ENCODE results near the gene CDKN1C.

The CDKN1C gene

DNA sequence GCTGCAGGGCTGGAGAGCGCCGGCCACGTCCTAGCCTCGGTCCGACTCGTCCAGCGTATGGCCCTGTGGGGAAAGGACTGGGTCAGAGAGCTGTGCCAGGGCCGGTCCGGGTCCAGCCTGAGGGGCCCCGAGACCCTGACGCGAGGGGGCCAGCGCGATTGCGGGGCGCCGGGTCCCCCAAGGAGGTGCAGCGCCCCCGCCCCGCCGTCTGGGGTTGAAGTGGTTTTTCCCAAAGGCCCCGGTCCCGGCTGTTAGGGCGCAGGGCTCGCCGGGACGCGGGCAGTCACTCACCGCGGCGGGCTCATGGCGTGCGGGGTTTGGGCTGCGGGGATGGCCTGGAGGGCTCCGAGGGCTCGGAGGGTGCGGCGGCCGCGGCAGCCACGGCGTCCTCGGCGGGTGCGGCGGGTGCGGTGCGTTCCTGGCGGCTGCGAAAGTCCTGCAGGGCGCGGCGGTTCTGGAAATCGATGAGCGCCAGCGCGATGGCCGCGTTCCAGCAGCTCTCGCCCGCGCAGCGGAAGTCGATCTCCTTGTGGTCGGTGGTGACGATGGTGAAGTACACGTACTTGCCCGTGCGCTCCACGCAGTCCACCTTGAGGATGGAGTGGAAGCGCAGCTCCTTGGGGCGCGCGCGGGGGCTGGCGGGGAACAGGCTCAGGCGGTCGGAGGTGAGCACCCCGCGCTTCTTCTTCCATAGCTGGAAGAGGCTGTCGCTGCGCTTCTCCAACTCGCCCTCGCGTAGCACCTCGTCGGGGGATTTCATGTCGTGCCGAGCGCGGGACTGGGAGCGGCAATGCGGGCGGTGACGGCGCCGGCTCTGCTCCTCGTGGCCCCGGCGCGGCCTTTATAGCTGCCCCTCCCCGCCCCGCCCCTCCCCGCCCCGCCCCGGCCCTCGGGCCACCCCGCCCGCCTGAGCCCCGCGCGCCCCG, 43.3 kb upstream of the CDKN1C start, which contains the start of gene PHLDA2:
Gene PHLDA2 (minus strand): TSS at position 816 of the 926 bp plus-strand sequence. CDS start 56 bp downstream, at position 760.
- Histone ChIP-seq H3K4me3 (ENCODE audit: low read depth, low read length) (peak within 1 kb of the TSS; percentile 87), H3K36me3 (replicated peaks) (no peaks in the 10 kb centered on the region), H3K27me3 (replicated peaks) (no peaks in the 10 kb centered on the region), H3K27ac (peak within 1 kb of the TSS; percentile 91)
- in situ Hi-C loops (cut with HindIII; ENCODE audit: low pct_ligation_motif_present, low sequenced_read_pairs) = no loop called here
- peak; percentile 59 for DNase-seq
- TF ChIP-seq, protein P1, sequence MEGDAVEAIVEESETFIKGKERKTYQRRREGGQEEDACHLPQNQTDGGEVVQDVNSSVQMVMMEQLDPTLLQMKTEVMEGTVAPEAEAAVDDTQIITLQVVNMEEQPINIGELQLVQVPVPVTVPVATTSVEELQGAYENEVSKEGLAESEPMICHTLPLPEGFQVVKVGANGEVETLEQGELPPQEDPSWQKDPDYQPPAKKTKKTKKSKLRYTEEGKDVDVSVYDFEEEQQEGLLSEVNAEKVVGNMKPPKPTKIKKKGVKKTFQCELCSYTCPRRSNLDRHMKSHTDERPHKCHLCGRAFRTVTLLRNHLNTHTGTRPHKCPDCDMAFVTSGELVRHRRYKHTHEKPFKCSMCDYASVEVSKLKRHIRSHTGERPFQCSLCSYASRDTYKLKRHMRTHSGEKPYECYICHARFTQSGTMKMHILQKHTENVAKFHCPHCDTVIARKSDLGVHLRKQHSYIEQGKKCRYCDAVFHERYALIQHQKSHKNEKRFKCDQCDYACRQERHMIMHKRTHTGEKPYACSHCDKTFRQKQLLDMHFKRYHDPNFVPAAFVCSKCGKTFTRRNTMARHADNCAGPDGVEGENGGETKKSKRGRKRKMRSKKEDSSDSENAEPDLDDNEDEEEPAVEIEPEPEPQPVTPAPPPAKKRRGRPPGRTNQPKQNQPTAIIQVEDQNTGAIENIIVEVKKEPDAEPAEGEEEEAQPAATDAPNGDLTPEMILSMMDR (IDR thresholded peaks at IDR 0.05; ENCODE audit: low read depth, low read length, missing control alignments) = no peak

DNA sequence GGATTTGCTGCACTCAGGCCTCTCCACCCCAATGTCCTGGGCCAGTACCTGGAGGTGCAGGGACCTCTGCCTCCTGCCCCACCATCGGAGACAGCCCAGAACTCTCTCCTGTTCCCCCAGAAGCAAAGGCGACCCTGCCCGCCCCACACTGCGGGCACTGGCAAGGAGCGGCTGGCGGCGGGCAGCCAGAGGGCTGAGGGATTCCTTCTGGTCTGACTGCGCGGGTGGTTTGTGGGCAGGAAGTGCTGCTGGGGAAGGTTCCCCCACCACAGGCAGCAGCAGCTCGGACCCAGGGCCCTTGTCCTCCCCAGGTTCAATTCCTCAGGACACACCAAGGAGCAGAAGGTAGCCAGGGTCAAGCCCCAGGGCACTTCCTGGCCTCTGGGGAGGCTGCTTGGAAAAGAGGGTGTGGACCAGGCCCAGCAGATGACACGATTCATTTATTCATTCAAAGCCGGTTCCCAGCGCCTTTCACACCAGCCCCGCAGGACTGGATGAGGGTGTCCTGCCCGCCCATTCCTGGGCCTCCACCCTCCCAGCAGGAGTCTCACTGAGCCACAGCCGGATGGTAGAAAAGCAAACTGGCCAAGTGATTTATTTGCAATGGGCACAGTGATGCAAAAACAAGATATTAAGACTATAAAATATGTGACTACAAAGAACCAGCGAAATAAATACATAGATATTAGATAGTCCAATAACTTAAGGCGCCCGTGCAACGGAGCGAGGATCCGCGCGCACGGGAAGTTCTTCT, 42.5 kb upstream of the CDKN1C start:
- DNase-seq = no peak
- Histone ChIP-seq H3K27ac (peak overlapping the region; percentile 91), H3K36me3 (replicated peaks) (no peaks in the 10 kb centered on the region), H3K4me3 (ENCODE audit: low read depth, low read length) (peak overlapping the region; percentile 87), H3K27me3 (replicated peaks) (no peaks in the 10 kb centered on the region)
- TF ChIP-seq, protein P1 (IDR thresholded peaks at IDR 0.05; ENCODE audit: low read depth, low read length, missing control alignments) = peak; percentile 7
- in situ Hi-C loops (cut with HindIII; ENCODE audit: low pct_ligation_motif_present, low sequenced_read_pairs) = no loop called here

GRCh38 chr11:2927121-2927800, 41.7 kb upstream of the CDKN1C start:
- H3K27me3 ChIP-seq (replicated peaks) = no peaks in the 10 kb centered on the region
- no peak overlapping the region for H3K27ac ChIP-seq
- in situ Hi-C loops (cut with HindIII; ENCODE audit: low pct_ligation_motif_present, low sequenced_read_pairs) = no loop called here
- DNase-seq = no peak
- no peaks in the 10 kb centered on the region for H3K36me3 ChIP-seq (replicated peaks)
- peak overlapping the region; percentile 87 for H3K4me3 ChIP-seq (ENCODE audit: low read depth, low read length)
- TF ChIP-seq, protein P1 (IDR thresholded peaks at IDR 0.05; ENCODE audit: low read depth, low read length, missing control alignments) = no peak

DNA sequence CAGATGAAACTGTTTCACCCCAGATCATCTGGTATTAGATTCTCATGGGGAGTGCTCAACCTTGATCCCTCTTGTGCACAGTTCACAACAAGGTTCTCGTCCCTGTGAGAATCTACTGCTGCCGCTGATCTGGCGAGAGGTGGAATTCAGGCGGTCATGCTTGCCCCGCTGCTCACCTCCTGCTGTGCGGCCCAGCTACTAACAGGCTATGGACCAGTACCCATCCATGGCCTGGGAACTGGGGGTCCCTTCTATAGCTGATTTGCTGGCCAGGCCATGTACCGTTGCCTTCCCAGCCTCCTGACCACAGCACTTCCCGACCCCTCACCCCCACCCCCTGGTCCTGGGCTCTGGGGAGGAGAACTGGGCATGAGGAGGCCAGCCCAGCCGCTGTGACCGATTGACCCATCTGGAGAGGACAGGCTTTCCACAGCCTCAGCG, 41.1 kb upstream of the CDKN1C start:
- no peak for DNase-seq
- in situ Hi-C loops (cut with HindIII; ENCODE audit: low pct_ligation_motif_present, low sequenced_read_pairs) = no loop called here
- Histone ChIP-seq H3K4me3 (ENCODE audit: low read depth, low read length) (peak overlapping the region; percentile 12), H3K27ac (no peak overlapping the region), H3K27me3 (replicated peaks) (no peaks in the 10 kb centered on the region), H3K36me3 (replicated peaks) (no peaks in the 10 kb centered on the region)
- TF ChIP-seq, protein P1 (IDR thresholded peaks at IDR 0.05; ENCODE audit: low read depth, low read length, missing control alignments) = no peak

- no peak overlapping the region for H3K27ac ChIP-seq
- no peaks in the 10 kb centered on the region for H3K27me3 ChIP-seq (replicated peaks)
- in situ Hi-C loops (cut with HindIII; ENCODE audit: low pct_ligation_motif_present, low sequenced_read_pairs) = no loop called here
- TF ChIP-seq, protein P1 (IDR thresholded peaks at IDR 0.05; ENCODE audit: low read depth, low read length, missing control alignments) = no peak
- H3K36me3 ChIP-seq (replicated peaks) = no peaks in the 10 kb centered on the region
- H3K4me3 ChIP-seq (ENCODE audit: low read depth, low read length) = no peak overlapping the region
- no peak for DNase-seq
These were observed 39.5 kb upstream of the CDKN1C start for GRCh38 chr11:2924821-2925675.

Data from brain microvascular endothelial cell (primary cell).